GM12878 (cell line): ENCODE measurements around the gene LRP8. TPM values are rescaled to one million over a fixed set of nuclear protein-coding genes. Genes with fewer than 3 reads are reported as not detected.

Experiments used
- ATAC-seq: fragments of 200-7000 bp; cut with Tn5 transposase; 3 replicates; pipeline ENCODE4 v1.9.1; 2020; ENCODE audit warnings: mild to moderate bottlenecking, moderate library complexity
- BruUV-seq: library from RNA; stranded (reverse); fragments of 400-500 nt; replicated peaks from 2 replicates; lab custom pipeline; 2021; lab: Mats Ljungman, UMichigan
- CTCF ChIA-PET: fragments of 300-600 bp; sonication (Branson Sonifier 250); formaldehyde crosslinking; extraction: SDS; loops from one replicate; lab custom pipeline; 2021; ENCODE audit warnings: inconsistent platforms; lab: Yijun Ruan, JAX
- POLR2A ChIA-PET: fragments of 350-600 bp; formaldehyde crosslinking; extraction: SDS; loops from one replicate; lab custom pipeline; 2021; ENCODE audit warnings: inconsistent platforms; lab: Charles Lee
- RAD21 ChIA-PET: fragments of 300-600 bp; sonication (Branson Sonifier 250); formaldehyde crosslinking; loops from one replicate; lab custom pipeline; 2023; ENCODE audit warnings: antibody characterized with exemption; ENCODE audit not compliant: unreplicated experiment; lab: Charles Lee
- SMC1A ChIA-PET: fragments of 300-600 bp; sonication (Branson Sonifier 250); formaldehyde crosslinking; loops from one replicate; lab custom pipeline; 2023; ENCODE audit not compliant: unreplicated experiment, uncharacterized antibody; lab: Charles Lee
- DNase-seq: peaks from one replicate; pipeline ENCODE4 v3.0.0-alpha.2; 2011; ENCODE audit warnings: low read depth, low spot score
- FAIRE-seq: peaks from 3 replicates; lab custom pipeline; 2011; peaks lifted over from hg19 to GRCh38; lab: Jason Lieb, UNC
- H2AFZ ChIP-seq: 2 replicates; pipeline ENCODE4 v1.6.0; 2011; ENCODE audit warnings: low read depth, low read length, control low read depth; ENCODE audit not compliant: control insufficient read depth
- H3K27ac ChIP-seq: 2 replicates; pipeline ENCODE4 v1.5.1; 2011; ENCODE audit warnings: control low read depth; ENCODE audit not compliant: control insufficient read depth, insufficient read depth
- H3K27me3 ChIP-seq, 2 experiments: replicated peaks in 1 of 2; 2 replicates each; pipeline versions ENCODE4 v1.6.0 to v1.6.1; 2011; ENCODE audit warnings: low read length in 1 of 2; ENCODE audit not compliant: control insufficient read depth in 2 of 2, insufficient read depth in 2 of 2
- H3K36me3 ChIP-seq, 2 experiments: 2 replicates each; pipeline ENCODE4 v1.5.1; 2011; ENCODE audit warnings: low read length in 1 of 2; ENCODE audit not compliant: control insufficient read depth in 2 of 2, insufficient read depth in 2 of 2
- H3K4me1 ChIP-seq: 2 replicates; pipeline ENCODE4 v1.6.1; 2011; ENCODE audit warnings: mild to moderate bottlenecking, low read length, moderate library complexity, mixed read lengths; ENCODE audit not compliant: control insufficient read depth, insufficient read depth
- H3K4me2 ChIP-seq: 2 replicates; pipeline ENCODE4 v1.6.0; 2011; ENCODE audit warnings: control low read depth; ENCODE audit not compliant: control insufficient read depth, insufficient read depth
- H3K4me3 ChIP-seq: fragments of 200-600 bp; sonication (generic); 2 replicates; pipeline ENCODE4 v1.5.1; 2016
- H3K79me2 ChIP-seq: 2 replicates; pipeline ENCODE4 v1.6.0; 2011; ENCODE audit warnings: low read length; ENCODE audit not compliant: control insufficient read depth, insufficient read depth
- H3K9ac ChIP-seq: 2 replicates; pipeline ENCODE4 v1.8.0; 2011; ENCODE audit warnings: low read length, control low read depth, mixed read lengths; ENCODE audit not compliant: control insufficient read depth, insufficient read depth
- H3K9me3 ChIP-seq: replicated peaks from 3 replicates; pipeline ENCODE4 v1.5.1; 2011; ENCODE audit warnings: mild to moderate bottlenecking, low read length; ENCODE audit not compliant: control insufficient read depth, insufficient read depth
- H4K20me1 ChIP-seq: 2 replicates; pipeline ENCODE4 v1.6.0; 2011; ENCODE audit not compliant: control insufficient read depth, insufficient read depth
- EGR1 ChIP-seq, 2 experiments: IDR thresholded peaks; 1 replicate in 1 of 2; 2 replicates in 1 of 2; pipeline ENCODE4 v1.6.1; 2011 to 2012; ENCODE audit warnings: low read depth in 2 of 2, low read length in 2 of 2, borderline replicate concordance in 1 of 2, mild to moderate bottlenecking in 1 of 2, moderate library complexity in 1 of 2
- HSF1 ChIP-seq: fragments of 150-350 bp; IDR thresholded peaks from 2 replicates; pipeline ENCODE4 v1.6.1; 2014; ENCODE audit warnings: mild to moderate bottlenecking, low read depth, low read length
- KAT2A ChIP-seq: conservative IDR thresholded peaks from 2 replicates; pipeline ENCODE4 v1.6.1; 2011; ENCODE audit warnings: low read depth, low read length; ENCODE audit not compliant: control insufficient read depth
- NKRF ChIP-seq: fragments of 450-650 bp; conservative IDR thresholded peaks from 2 replicates; pipeline ENCODE4 v1.6.1; 2017; ENCODE audit warnings: mild to moderate bottlenecking, moderate library complexity
- NR2C2 ChIP-seq: IDR thresholded peaks from 2 replicates; pipeline ENCODE4 v1.6.1; 2011; ENCODE audit warnings: borderline replicate concordance, low read depth; ENCODE audit not compliant: control insufficient read depth, insufficient read length
- PBX3 ChIP-seq: IDR thresholded peaks from 2 replicates; pipeline ENCODE4 v1.6.1; 2011; ENCODE audit warnings: mild to moderate bottlenecking, low read depth, low read length, moderate library complexity; ENCODE audit not compliant: insufficient replicate concordance
- SPI1 ChIP-seq: IDR thresholded peaks from 2 replicates; pipeline ENCODE4 v1.6.1; 2011; ENCODE audit warnings: low read depth, mild to moderate bottlenecking, low read length, moderate library complexity, borderline replicate concordance; ENCODE audit not compliant: insufficient read depth
- TARDBP ChIP-seq: IDR thresholded peaks from 2 replicates; pipeline ENCODE4 v1.6.1; 2016; ENCODE audit warnings: borderline replicate concordance
- ZNF384 ChIP-seq: IDR thresholded peaks from 2 replicates; pipeline ENCODE4 v1.6.1; 2012; ENCODE audit warnings: low read depth, mild to moderate bottlenecking, low read length, improper control_type of control experiment, borderline replicate concordance
- WGBS: methylation state at CpG from one replicate; pipeline ENCODE4 v1.1.6; 2016; ENCODE audit warnings: low lambda C conversion rate; ENCODE audit not compliant: insufficient replicate concordance, insufficient coverage; ENCODE audit errors: missing lambda C conversion rate; 5-methylcytosine and 5-hydroxymethylcytosine counted together
- in situ Hi-C: fragments of 300-500 bp; cut with MboI; formaldehyde crosslinking; loops from 9 replicates; pipeline ENCODE4 v1.14.3; 2018; ENCODE audit warnings: mixed read lengths
- intact Hi-C: fragments of 100-400 bp; cut with micrococcal nuclease; formaldehyde crosslinking; loops from one replicate; pipeline ENCODE4 v1.14.2; 2022; ENCODE audit not compliant: unreplicated experiment
- polyA plus RNA-seq, 11 experiments: library from polyadenylated mRNA; depleted of rRNA in 4 of 11; unstranded in 6 of 11; stranded (reverse) in 5 of 11; fragments of >200 nt; fragmentation: Nextera tagmentation in 4 of 11; fragmentation: Illumina TruSeq in 1 of 11; extraction: Ambion mirVana in 4 of 11; extraction: Trizol in 1 of 11; gene quantifications; 1 replicate in 1 of 11; 2 replicates in 10 of 11; pipeline versions ENCODE4 v1.2.1 to v1.2.3, GENCODE V29; 2011 to 2016; ENCODE audit warnings: inconsistent platforms in 2 of 11, missing spikeins in 2 of 11, low read depth in 1 of 11
- total RNA-seq, 4 experiments: library from RNA; depleted of rRNA in 3 of 4; stranded (reverse); fragments of >200 nt in 3 of 4; fragmentation: Illumina TruSeq in 1 of 4; extraction: Trizol in 1 of 4; gene quantifications; 2 replicates each; pipeline versions ENCODE4 v1.2.1 to v1.2.3, GENCODE V29; 2013 to 2021

LRP8 gene
- total and polyA plus RNA-seq, 10 of the 15 experiments (the other 5 are each of a cell fraction or from before 2014, with no cell fraction given), result 2.8 to 40.5 (median 22.3) TPM

- no peak overlapping the region for H3K27ac ChIP-seq
- SMC1A ChIA-PET, result interaction anchor here (0.5 to 3.2 kb wide), 7 partner anchors 10 to 976 kb away, joined by 3 to 18 read pairs (median 3); no protein-coding TSS in a partner anchor
- WGBS, result 76% methylated on average over 5 of the region's 5 CpGs
- H3K27me3 ChIP-seq, result no peaks in the 10 kb centered on the region
- no peaks in the 10 kb centered on the region for H3K4me1 ChIP-seq
- ATAC-seq (no peak), FAIRE-seq (no peak), DNase-seq (no peak)
- POLR2A ChIA-PET, result interaction anchor here (0.8 to 1.6 kb wide), 3 partner anchors 11 to 41 kb away, joined by 3 to 9 read pairs (median 4); no protein-coding TSS in a partner anchor
- TF ChIP-seq HSF1 (no peak), EGR1 (IDR thresholded peaks at IDR 0.05; ENCODE audit: borderline replicate concordance in 1 of 2, low read depth in 2 of 2, low read length in 2 of 2) (no peak), SPI1 (no peak), PBX3 (no peak), TARDBP (no peak), NR2C2 (no peak), ZNF384 (no peak), KAT2A (no peak), NKRF (no peak)
- H3K9ac ChIP-seq, result no peak overlapping the region
- RAD21 ChIA-PET, result interaction anchor here (0.9 to 1.7 kb wide), 6 partner anchors 11 to 108 kb away, joined by 3 to 12 read pairs (median 4); no protein-coding TSS in a partner anchor
- H4K20me1 ChIP-seq, result no peaks in the 10 kb centered on the region
- CTCF ChIA-PET, result interaction anchor here (1.3 to 9.5 kb wide), 4 partner anchors 9 to 108 kb away, joined by 3 to 95 read pairs (median 6); no protein-coding TSS in a partner anchor
- intact Hi-C loops (no loop called here), in situ Hi-C loops (no loop called here)
- no peaks in the 10 kb centered on the region for H3K9me3 ChIP-seq
- H2AFZ ChIP-seq, result no peak overlapping the region
- no peak overlapping the region for H3K4me3 ChIP-seq
- no peaks in the 10 kb centered on the region for H3K79me2 ChIP-seq
- H3K36me3 ChIP-seq, result peaks cover 26 to 27% of the 10 kb centered on the region in 2 experiments
- no peak overlapping the region for H3K4me2 ChIP-seq
- BruUV-seq, result no TSS peak
Observed at GRCh38 chr1:53285546-53285945, 42.3 kb downstream of the LRP8 start.
